ENCODE data around the gene PEX26.
A peak's percentile ranks its signal among the peaks of the same experiment; 100 is the strongest.

PEX26 gene

GRCh38 chr22:18077639-18078328 lies at the start of gene PEX26:
TSS of gene PEX26 (plus strand) at chr22:18077990. CDS start at chr22:18078377, 387 bp downstream.
- H3K27me3 Mint-ChIP-seq (ENCODE audit: low read depth, poor library complexity) = peaks cover 4% of the 10 kb centered on the region
- DNase-seq = peak; percentile 89
- H3K36me3 Mint-ChIP-seq (ENCODE audit: low read depth) = peaks cover 35% of the 10 kb centered on the region
- peak within 1 kb of the TSS; percentile 98 for H3K4me3 Mint-ChIP-seq
- no peak for TF ChIP-seq CTCF (IDR thresholded peaks at IDR 0.05)
- peak within 1 kb of the TSS; percentile 86 for H3K27ac Mint-ChIP-seq
- peaks cover 47% of the 10 kb centered on the region for H3K4me1 Mint-ChIP-seq
- no peaks in the 10 kb centered on the region for H3K9me3 Mint-ChIP-seq

GRCh38 chr22:18028817-18029527 lies 48.8 kb upstream of the PEX26 start:
- no peak for DNase-seq
- Mint-ChIP-seq H3K9me3 (no peaks in the 10 kb centered on the region), H3K4me3 (no peak overlapping the region), H3K4me1 (peaks cover 9% of the 10 kb centered on the region), H3K27me3 (ENCODE audit: low read depth, poor library complexity) (peaks cover 70% of the 10 kb centered on the region), H3K36me3 (ENCODE audit: low read depth) (no peaks in the 10 kb centered on the region), H3K27ac (no peak overlapping the region)
- TF ChIP-seq CTCF (IDR thresholded peaks at IDR 0.05) = no peak

- Mint-ChIP-seq H3K36me3 (ENCODE audit: low read depth) (no peaks in the 10 kb centered on the region), H3K4me3 (no peak overlapping the region), H3K27me3 (ENCODE audit: low read depth, poor library complexity) (peaks cover 64% of the 10 kb centered on the region), H3K4me1 (peaks cover 5% of the 10 kb centered on the region), H3K9me3 (no peaks in the 10 kb centered on the region), H3K27ac (no peak overlapping the region)
- no peak for TF ChIP-seq CTCF (IDR thresholded peaks at IDR 0.05)
- no peak for DNase-seq
Measured at GRCh38 chr22:18029686-18030267, 48.0 kb upstream of the PEX26 start.

GRCh38 chr22:18031695-18032454 lies 45.9 kb upstream of the PEX26 start:
- peaks cover 5% of the 10 kb centered on the region for H3K4me1 Mint-ChIP-seq
- H3K36me3 Mint-ChIP-seq (ENCODE audit: low read depth) = no peaks in the 10 kb centered on the region
- no peak overlapping the region for H3K27ac Mint-ChIP-seq
- TF ChIP-seq CTCF (IDR thresholded peaks at IDR 0.05) = no peak
- H3K9me3 Mint-ChIP-seq = no peaks in the 10 kb centered on the region
- DNase-seq = no peak
- H3K4me3 Mint-ChIP-seq = no peak overlapping the region
- peaks cover 43% of the 10 kb centered on the region for H3K27me3 Mint-ChIP-seq (ENCODE audit: low read depth, poor library complexity)

- H3K4me1 Mint-ChIP-seq = peaks cover 5% of the 10 kb centered on the region
- H3K4me3 Mint-ChIP-seq = no peak overlapping the region
- peaks cover 36% of the 10 kb centered on the region for H3K27me3 Mint-ChIP-seq (ENCODE audit: low read depth, poor library complexity)
- no peak for DNase-seq
- H3K27ac Mint-ChIP-seq = no peak overlapping the region
- no peaks in the 10 kb centered on the region for H3K36me3 Mint-ChIP-seq (ENCODE audit: low read depth)
- no peak for TF ChIP-seq CTCF (IDR thresholded peaks at IDR 0.05)
- H3K9me3 Mint-ChIP-seq = no peaks in the 10 kb centered on the region
Measured at GRCh38 chr22:18032455-18033101, 45.2 kb upstream of the PEX26 start.
